ENCODE data around the gene RPS8. TPM values are rescaled to one million over a fixed set of nuclear protein-coding genes. Genes with fewer than 3 reads are reported as not detected.

Gene RPS8
- total RNA-seq, 2 donors from 2014 or later = 1,019 to 1,075 TPM

- no peak overlapping the region for H3K27ac ChIP-seq
- no peak overlapping the region for H3K4me3 ChIP-seq
- H3K36me3 ChIP-seq = peaks cover 8% of the 10 kb centered on the region
- peaks cover 3 to 43% of the 10 kb centered on the region in 2 donors for H3K4me1 ChIP-seq (ENCODE audit: control insufficient read depth in 1 of 2, low read depth in 2 of 2)
- no peak for TF ChIP-seq CTCF (IDR thresholded peaks at IDR 0.05)
- DNase-seq (ENCODE audit: low spot score) (no peak), ATAC-seq (ENCODE audit: insufficient number of reproducible peaks, low FRiP score, low read depth) (no peak)
- H3K9me3 ChIP-seq = no peaks in the 10 kb centered on the region
- no peaks in the 10 kb centered on the region for H3K27me3 ChIP-seq (replicated peaks; ENCODE audit: insufficient read depth)
Observed at GRCh38 chr1:44817307-44817706, 42.0 kb downstream of the RPS8 start.

GRCh38 chr1:44817771-44818495, 42.6 kb downstream of the RPS8 start:
- Histone ChIP-seq H3K27ac (peak overlapping the region; percentile 91 to 97), H3K27me3 (replicated peaks; ENCODE audit: insufficient read depth) (no peaks in the 10 kb centered on the region), H3K9me3 (no peaks in the 10 kb centered on the region), H3K36me3 (peaks cover 8% of the 10 kb centered on the region), H3K4me3 (no peak overlapping the region), H3K4me1 (ENCODE audit: control insufficient read depth in 1 of 2, low read depth in 2 of 2) (peaks cover 3 to 36% of the 10 kb centered on the region in 2 donors)
- ATAC-seq (ENCODE audit: insufficient number of reproducible peaks, low FRiP score, low read depth) = no peak
- TF ChIP-seq CTCF (IDR thresholded peaks at IDR 0.05) = no peak
- DNase-seq (ENCODE audit: low spot score) = no peak

GRCh38 chr1:44819196-44819607, 43.9 kb downstream of the RPS8 start:
- Histone ChIP-seq H3K27me3 (replicated peaks; ENCODE audit: insufficient read depth) (no peaks in the 10 kb centered on the region), H3K36me3 (no peaks in the 10 kb centered on the region), H3K27ac (peak overlapping the region; percentile 91 to 97), H3K4me1 (ENCODE audit: control insufficient read depth in 1 of 2, low read depth in 2 of 2) (peaks cover 3 to 32% of the 10 kb centered on the region in 2 donors), H3K4me3 (peak overlapping the region; percentile 77), H3K9me3 (no peaks in the 10 kb centered on the region)
- DNase-seq (ENCODE audit: low spot score) (no peak), ATAC-seq (ENCODE audit: insufficient number of reproducible peaks, low FRiP score, low read depth) (no peak)
- TF ChIP-seq CTCF (IDR thresholded peaks at IDR 0.05) = no peak

GRCh38 chr1:44819608-44820327, 44.4 kb downstream of the RPS8 start:
- Histone ChIP-seq H3K9me3 (no peaks in the 10 kb centered on the region), H3K36me3 (no peaks in the 10 kb centered on the region), H3K27me3 (replicated peaks; ENCODE audit: insufficient read depth) (no peaks in the 10 kb centered on the region), H3K4me3 (peak overlapping the region; percentile 77), H3K27ac (peak overlapping the region; percentile 91 to 97), H3K4me1 (ENCODE audit: control insufficient read depth in 1 of 2, low read depth in 2 of 2) (peaks cover 3 to 32% of the 10 kb centered on the region in 2 donors)
- peak; percentile 68 for ATAC-seq (ENCODE audit: insufficient number of reproducible peaks, low FRiP score, low read depth)
- no peak for DNase-seq (ENCODE audit: low spot score)
- TF ChIP-seq CTCF (IDR thresholded peaks at IDR 0.05) = no peak
